ENCODE data around the gene PPME1. TPM values are rescaled to one million over a fixed set of nuclear protein-coding genes. Genes with fewer than 3 reads are reported as not detected.

PPME1 gene
- total RNA-seq, 3 donors from 2014 or later: 16.8 to 27.7 (median 25.2) TPM

GRCh38 chr11:74237541-74237940 is 66.5 kb downstream of the PPME1 start:
- peaks cover 8% of the 10 kb centered on the region for H3K36me3 ChIP-seq
- intact Hi-C loops (cut with DNase I; ENCODE audit: low total_unique reads): no loop called here

GRCh38 chr11:74238243-74238642 is 67.2 kb downstream of the PPME1 start:
- TF ChIP-seq POLR2AphosphoS5 (IDR thresholded peaks at IDR 0.05) (no peak), CTCF (IDR thresholded peaks at IDR 0.05) (no peak), POLR2A (IDR thresholded peaks at IDR 0.05) (no peak)
- Histone ChIP-seq H3K36me3 (peaks cover 8% of the 10 kb centered on the region), H3K27ac (no peak overlapping the region), H3K27me3 (no peaks in the 10 kb centered on the region), H3K4me3 (no peak overlapping the region), H3K4me1 (no peaks in the 10 kb centered on the region), H3K9me3 (no peaks in the 10 kb centered on the region)
- no peak for DNase-seq (ENCODE audit: low spot score in 2 of 2)
- intact Hi-C loops (cut with DNase I; ENCODE audit: low total_unique reads): no loop called here

More at GRCh38 chr11:74237541-74237940, 66.5 kb downstream of the PPME1 start:
- no peaks in the 10 kb centered on the region for H3K27me3 ChIP-seq
- H3K27ac ChIP-seq: no peak overlapping the region
- no peaks in the 10 kb centered on the region for H3K9me3 ChIP-seq
- H3K4me1 ChIP-seq: no peaks in the 10 kb centered on the region
- TF ChIP-seq POLR2A (IDR thresholded peaks at IDR 0.05): no peak
- TF ChIP-seq CTCF (IDR thresholded peaks at IDR 0.05): no peak
- TF ChIP-seq POLR2AphosphoS5 (IDR thresholded peaks at IDR 0.05): no peak
- H3K4me3 ChIP-seq: no peak overlapping the region
- no peak for DNase-seq (ENCODE audit: low spot score in 2 of 2)

GRCh38 chr11:74248469-74248868 is 77.4 kb downstream of the PPME1 start:
- H3K36me3 ChIP-seq: peaks cover 9% of the 10 kb centered on the region
- intact Hi-C loops (cut with DNase I; ENCODE audit: low total_unique reads): no loop called here
- no peak overlapping the region for H3K27ac ChIP-seq
- no peak for TF ChIP-seq POLR2AphosphoS5 (IDR thresholded peaks at IDR 0.05)
- no peak for TF ChIP-seq POLR2A (IDR thresholded peaks at IDR 0.05)
- H3K9me3 ChIP-seq: no peaks in the 10 kb centered on the region
- H3K4me1 ChIP-seq: no peaks in the 10 kb centered on the region
- no peak for DNase-seq (ENCODE audit: low spot score in 2 of 2)
- H3K4me3 ChIP-seq: no peak overlapping the region
- H3K27me3 ChIP-seq: no peaks in the 10 kb centered on the region

- no peaks in the 10 kb centered on the region for H3K4me1 ChIP-seq
- DNase-seq (ENCODE audit: low spot score in 2 of 2): no peak
- H3K27ac ChIP-seq: no peak overlapping the region
- no peaks in the 10 kb centered on the region for H3K9me3 ChIP-seq
- no peaks in the 10 kb centered on the region for H3K27me3 ChIP-seq
- no peak overlapping the region for H3K4me3 ChIP-seq
- no peak for TF ChIP-seq CTCF (IDR thresholded peaks at IDR 0.05)
- no peak for TF ChIP-seq POLR2AphosphoS5 (IDR thresholded peaks at IDR 0.05)
- no peak for TF ChIP-seq POLR2A (IDR thresholded peaks at IDR 0.05)
- intact Hi-C loops (cut with DNase I; ENCODE audit: low total_unique reads): no loop called here
- H3K36me3 ChIP-seq: peaks cover 9% of the 10 kb centered on the region
Measured at GRCh38 chr11:74249496-74249895, 78.4 kb downstream of the PPME1 start.

- H3K36me3 ChIP-seq: peaks cover 9% of the 10 kb centered on the region
Measured at GRCh38 chr11:74253361-74253760, 82.3 kb downstream of the PPME1 start.

More at GRCh38 chr11:74253361-74253760, 82.3 kb downstream of the PPME1 start:
- H3K27me3 ChIP-seq: no peaks in the 10 kb centered on the region
- H3K9me3 ChIP-seq: no peaks in the 10 kb centered on the region
- intact Hi-C loops (cut with DNase I; ENCODE audit: low total_unique reads): no loop called here
- no peaks in the 10 kb centered on the region for H3K4me1 ChIP-seq
- H3K27ac ChIP-seq: no peak overlapping the region
- no peak for DNase-seq (ENCODE audit: low spot score in 2 of 2)
- no peak overlapping the region for H3K4me3 ChIP-seq
- no peak for TF ChIP-seq CTCF (IDR thresholded peaks at IDR 0.05)
- no peak for TF ChIP-seq POLR2A (IDR thresholded peaks at IDR 0.05)
- TF ChIP-seq POLR2AphosphoS5 (IDR thresholded peaks at IDR 0.05): no peak
